CD14-positive monocyte (primary cell): ENCODE data around the gene PRKN. TPM values are rescaled to one million over a fixed set of nuclear protein-coding genes. Genes with fewer than 3 reads are reported as not detected.

Experiments
- DNase-seq, 3 donors: peaks; one replicate each; pipeline ENCODE4 v3.0.0-alpha.2; 2011 to 2022
- H2AFZ ChIP-seq: 2 replicates; pipeline ENCODE4 v1.6.0; 2012; ENCODE audit warnings: mild to moderate bottlenecking, low read depth, low read length, inconsistent platforms; ENCODE audit not compliant: insufficient read depth, poor library complexity, severe bottlenecking
- H3K27ac ChIP-seq, 2 donors: 1 replicate in 1 of 2; 2 replicates in 1 of 2; pipeline ENCODE4 v1.5.1; 2012 to 2013; ENCODE audit warnings: low read length in 2 of 2, control low read depth in 1 of 2, inconsistent platforms in 1 of 2, low read depth in 1 of 2, mild to moderate bottlenecking in 1 of 2
- H3K27me3 ChIP-seq, 2 donors: one replicate each; pipeline versions ENCODE4 v1.6.0 to v1.6.1; 2011 to 2013; ENCODE audit warnings: low read length in 2 of 2; ENCODE audit not compliant: control insufficient read depth in 2 of 2, insufficient read depth in 2 of 2
- H3K36me3 ChIP-seq, 2 donors: replicated peaks in 1 of 2; 1 replicate in 1 of 2; 2 replicates in 1 of 2; pipeline versions ENCODE4 v1.5.1 to v1.6.1; 2012 to 2013; ENCODE audit warnings: low read length in 2 of 2, control low read depth in 1 of 2, inconsistent platforms in 1 of 2, mild to moderate bottlenecking in 1 of 2; ENCODE audit not compliant: insufficient read depth in 2 of 2, control insufficient read depth in 1 of 2
- H3K4me1 ChIP-seq, 2 donors: 1 replicate in 1 of 2; 2 replicates in 1 of 2; pipeline versions ENCODE4 v1.5.1 to v1.6.1; 2012 to 2013; ENCODE audit warnings: low read length in 2 of 2, control low read depth in 1 of 2, inconsistent platforms in 1 of 2, mild to moderate bottlenecking in 1 of 2, moderate library complexity in 1 of 2; ENCODE audit not compliant: insufficient read depth in 2 of 2, control insufficient read depth in 1 of 2
- H3K4me2 ChIP-seq: replicated peaks from 2 replicates; pipeline ENCODE3; 2012; ENCODE audit warnings: low read length, moderate library complexity, mild to moderate bottlenecking; ENCODE audit not compliant: poor library complexity, severe bottlenecking; ENCODE audit errors: extremely low read depth
- H3K4me3 ChIP-seq, 3 experiments: fragments of 200-600 bp in 1 of 3; sonication (generic) in 1 of 3; replicated peaks in 1 of 3; 1 replicate in 2 of 3; 2 replicates in 1 of 3; pipeline ENCODE4 v1.5.1; 2011 to 2013; ENCODE audit warnings: low read length in 3 of 3, mild to moderate bottlenecking in 3 of 3, control low read depth in 2 of 3, low read depth in 2 of 3, inconsistent platforms in 1 of 3, moderate library complexity in 1 of 3
- H3K79me2 ChIP-seq: 2 replicates; pipeline ENCODE4 v1.6.0; 2012; ENCODE audit warnings: mild to moderate bottlenecking, control low read depth, inconsistent platforms, low read length, moderate library complexity; ENCODE audit not compliant: insufficient read depth
- H3K9ac ChIP-seq: 2 replicates; pipeline ENCODE4 v1.6.0; 2017; ENCODE audit warnings: low read length, mild to moderate bottlenecking; ENCODE audit not compliant: insufficient read depth, poor library complexity, severe bottlenecking
- H3K9me3 ChIP-seq, 2 donors: replicated peaks in 1 of 2; 1 replicate in 1 of 2; 2 replicates in 1 of 2; pipeline versions ENCODE4 v1.5.1 to v1.6.1; 2012 to 2013; ENCODE audit warnings: low read length in 2 of 2, control low read depth in 1 of 2; ENCODE audit not compliant: control insufficient read depth in 1 of 2, insufficient read depth in 1 of 2
- H4K20me1 ChIP-seq: 2 replicates; pipeline ENCODE4 v1.6.0; 2012; ENCODE audit warnings: mild to moderate bottlenecking, low read length, control low read depth, moderate library complexity; ENCODE audit not compliant: insufficient read depth
- H3K27ac Mint-ChIP-seq, 7 donors: one replicate each; pipeline ENCODE4 v1.8.0; 2020; ENCODE audit warnings: mild to moderate bottlenecking in 7 of 7, mixed read lengths in 7 of 7, moderate library complexity in 6 of 7, inconsistent platforms in 2 of 7
- H3K27me3 Mint-ChIP-seq, 3 donors: one replicate each; pipeline ENCODE4 v1.8.0; 2021 to 2022; ENCODE audit warnings: low read depth in 3 of 3, mild to moderate bottlenecking in 3 of 3, mixed read lengths in 3 of 3, moderate library complexity in 3 of 3, inconsistent platforms in 1 of 3
- H3K36me3 Mint-ChIP-seq, 2 donors: one replicate each; pipeline ENCODE4 v1.8.0; 2020; ENCODE audit warnings: mixed read lengths in 2 of 2, inconsistent platforms in 1 of 2, mild to moderate bottlenecking in 1 of 2
- H3K4me1 Mint-ChIP-seq: one replicate; pipeline ENCODE4 v1.8.0; 2020; ENCODE audit warnings: mild to moderate bottlenecking, mixed read lengths
- H3K4me3 Mint-ChIP-seq, 2 donors: one replicate each; pipeline ENCODE4 v1.8.0; 2020; ENCODE audit warnings: mild to moderate bottlenecking in 2 of 2, mixed read lengths in 2 of 2, moderate library complexity in 1 of 2
- H3K9me3 Mint-ChIP-seq, 7 donors: one replicate each; pipeline ENCODE4 v1.8.0; 2020 to 2022; ENCODE audit warnings: mixed read lengths in 7 of 7, mild to moderate bottlenecking in 6 of 7, moderate library complexity in 6 of 7, inconsistent platforms in 2 of 7
- WGBS: methylation state at CpG from one replicate; pipeline ENCODE4 v1.1.5; 2013; ENCODE audit warnings: missing lambda C conversion rate; ENCODE audit not compliant: insufficient coverage; 5-methylcytosine and 5-hydroxymethylcytosine counted together
- intact Hi-C, 2 donors: fragments of 100-400 bp; cut with micrococcal nuclease; formaldehyde crosslinking; loops; one replicate each; pipeline versions ENCODE4 v1.15.0 to v1.15.1; 2023
- polyA plus RNA-seq, 3 donors: library from polyadenylated mRNA; depleted of rRNA in 1 of 3; unstranded in 2 of 3; stranded (reverse) in 1 of 3; fragments of 300-500 nt in 2 of 3; fragments of >200 nt in 1 of 3; fragmentation: Illumina TruSeq in 2 of 3; gene quantifications; 1 replicate in 2 of 3; 2 replicates in 1 of 3; pipeline ENCODE4 v1.2.3, GENCODE V29; 2012 to 2021
- TF ChIP-seq, protein P1 (sequence below): fragments of 200-600 bp; IDR thresholded peaks from one replicate; pipeline ENCODE4 v1.8.0; 2022; ENCODE audit warnings: antibody characterized with exemption, mild to moderate bottlenecking

Gene PRKN
- polyA plus RNA-seq, 3 donors, result 0.19 to 0.21 TPM; not detected in 1

GRCh38 chr6:161411265-161411944, 1316.2 kb downstream of the PRKN start:
- Mint-ChIP-seq H3K4me1 (peaks cover 6% of the 10 kb centered on the region), H3K9me3 (peaks cover 0 to 3% (median 0%) of the 10 kb centered on the region in 7 donors), H3K4me3 (no peak overlapping the region), H3K36me3 (no peaks in the 10 kb centered on the region), H3K27me3 (peaks cover 0 to 4% (median 4%) of the 10 kb centered on the region in 3 donors), H3K27ac (no peak overlapping the region)
- Histone ChIP-seq H3K4me2 (no peak overlapping the region), H3K9me3 (no peaks in the 10 kb centered on the region), H3K4me1 (no peaks in the 10 kb centered on the region), H3K27ac (no peak overlapping the region), H3K4me3 (no peak overlapping the region), H3K36me3 (no peaks in the 10 kb centered on the region), H4K20me1 (no peaks in the 10 kb centered on the region), H3K79me2 (no peaks in the 10 kb centered on the region), H3K27me3 (no peaks in the 10 kb centered on the region), H2AFZ (no peak overlapping the region), H3K9ac (no peak overlapping the region)
- no peak for DNase-seq
- intact Hi-C loops, result no loop called here
- 94% methylated on average over 2 of the region's 4 CpGs for WGBS
- TF ChIP-seq, protein P1, sequence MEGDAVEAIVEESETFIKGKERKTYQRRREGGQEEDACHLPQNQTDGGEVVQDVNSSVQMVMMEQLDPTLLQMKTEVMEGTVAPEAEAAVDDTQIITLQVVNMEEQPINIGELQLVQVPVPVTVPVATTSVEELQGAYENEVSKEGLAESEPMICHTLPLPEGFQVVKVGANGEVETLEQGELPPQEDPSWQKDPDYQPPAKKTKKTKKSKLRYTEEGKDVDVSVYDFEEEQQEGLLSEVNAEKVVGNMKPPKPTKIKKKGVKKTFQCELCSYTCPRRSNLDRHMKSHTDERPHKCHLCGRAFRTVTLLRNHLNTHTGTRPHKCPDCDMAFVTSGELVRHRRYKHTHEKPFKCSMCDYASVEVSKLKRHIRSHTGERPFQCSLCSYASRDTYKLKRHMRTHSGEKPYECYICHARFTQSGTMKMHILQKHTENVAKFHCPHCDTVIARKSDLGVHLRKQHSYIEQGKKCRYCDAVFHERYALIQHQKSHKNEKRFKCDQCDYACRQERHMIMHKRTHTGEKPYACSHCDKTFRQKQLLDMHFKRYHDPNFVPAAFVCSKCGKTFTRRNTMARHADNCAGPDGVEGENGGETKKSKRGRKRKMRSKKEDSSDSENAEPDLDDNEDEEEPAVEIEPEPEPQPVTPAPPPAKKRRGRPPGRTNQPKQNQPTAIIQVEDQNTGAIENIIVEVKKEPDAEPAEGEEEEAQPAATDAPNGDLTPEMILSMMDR, result no peak

- Histone ChIP-seq H3K4me1 (no peaks in the 10 kb centered on the region), H3K36me3 (no peaks in the 10 kb centered on the region), H3K27me3 (no peaks in the 10 kb centered on the region), H3K4me3 (no peak overlapping the region), H4K20me1 (no peaks in the 10 kb centered on the region), H3K79me2 (no peaks in the 10 kb centered on the region), H3K4me2 (no peak overlapping the region), H3K27ac (no peak overlapping the region), H2AFZ (no peak overlapping the region), H3K9me3 (no peaks in the 10 kb centered on the region), H3K9ac (no peak overlapping the region)
- DNase-seq, result no peak
- Mint-ChIP-seq H3K9me3 (peaks cover 0 to 3% (median 0%) of the 10 kb centered on the region in 7 donors), H3K4me3 (no peak overlapping the region), H3K27me3 (peaks cover 0 to 4% (median 0%) of the 10 kb centered on the region in 3 donors), H3K4me1 (peaks cover 7% of the 10 kb centered on the region), H3K36me3 (no peaks in the 10 kb centered on the region), H3K27ac (no peak overlapping the region)
- TF ChIP-seq, protein P1, result no peak
- intact Hi-C loops, result no loop called here
- WGBS, result no CpG with 5 or more reads among the region's 6 CpGs
Observed at GRCh38 chr6:161410736-161411135, 1316.8 kb downstream of the PRKN start.
